Sciatic nerve (tissue), 2 donors: ENCODE measurements around the gene SYNDIG1. TPM values are rescaled to one million over a fixed set of nuclear protein-coding genes. Genes with fewer than 3 reads are reported as not detected.
"Not testable (repeated sequence)": the region's sequence is repeated elsewhere in the genome, so short reads cannot be mapped to it uniquely, and the experiment has no call there.

Source experiments
- ATAC-seq: fragments of 200-7000 bp; cut with Tn5 transposase; one replicate; pipeline ENCODE4 v1.9.1; 2020; ENCODE audit warnings: mild to moderate bottlenecking, moderate library complexity
- DNase-seq: peaks from one replicate; pipeline ENCODE4 v3.0.0-alpha.2; 2020; ENCODE audit warnings: low spot score
- intact Hi-C: fragments of 100-400 bp; cut with DNase I; formaldehyde crosslinking; loops from one replicate; pipeline ENCODE4 v1.14.2; 2022
- total RNA-seq: library from RNA; stranded (reverse); fragmentation: NEBNext Ultra II Directional; extraction: Animal tissue kit (Norgen Biotek cat#: 25700); gene quantifications from one replicate; pipeline ENCODE4 v1.2.1, GENCODE V29; 2021
- donor health status: DM: no; HTN: no; CAD: no.
- donor health status: DM: no; HTN: no; CAD: no.

Gene SYNDIG1
- total RNA-seq, 1 donor from 2014 or later: 17.9 TPM

DNA sequence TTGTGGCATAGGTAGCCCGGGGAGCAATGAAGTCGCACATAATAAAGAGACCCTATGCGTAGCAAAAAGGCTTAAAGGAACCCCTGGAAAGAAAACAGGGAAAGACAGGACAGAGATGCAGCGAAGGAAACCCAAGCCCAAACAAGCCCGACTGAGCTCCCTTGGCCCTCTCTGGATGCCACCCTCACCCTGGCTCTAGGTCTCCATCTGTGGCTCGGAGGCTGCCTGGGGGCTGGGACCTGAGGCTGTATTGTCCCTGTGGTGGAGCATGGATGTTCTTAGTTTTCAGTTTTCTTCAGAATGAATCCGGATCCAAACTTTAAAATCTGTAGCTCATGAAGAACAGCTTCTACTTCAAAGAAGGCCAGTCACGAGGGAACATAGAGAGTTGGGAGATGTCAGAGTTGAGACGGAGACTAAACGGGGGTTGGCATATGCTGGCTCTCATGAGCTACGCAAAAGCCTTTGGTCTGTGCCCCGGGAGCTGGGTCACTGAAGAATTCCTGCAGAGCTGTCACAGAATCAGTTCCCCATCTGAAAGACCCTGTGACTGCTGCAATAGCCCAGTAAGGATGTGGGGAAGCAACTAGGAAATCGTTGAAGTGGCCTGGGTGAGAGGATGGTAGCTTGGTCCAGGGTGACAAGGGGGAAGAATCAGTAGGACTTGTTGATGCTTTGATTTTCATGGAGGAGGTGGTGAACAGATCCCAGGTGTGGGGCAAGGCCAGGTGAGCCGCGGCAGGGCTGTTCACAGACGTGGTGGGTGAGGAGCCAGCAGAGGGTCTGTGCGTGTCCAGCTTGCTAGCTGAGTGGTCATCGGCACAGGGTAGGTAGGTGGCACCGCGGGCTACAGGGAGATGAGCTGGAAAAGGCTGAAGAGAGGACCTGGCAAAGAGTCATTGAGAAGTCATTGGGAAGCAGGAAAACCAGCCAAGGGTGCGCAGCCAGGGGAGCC lies 35.2 kb downstream of the SYNDIG1 start:
- no peak for DNase-seq
- ATAC-seq: no peak
- intact Hi-C loops: no loop called here

- ATAC-seq: no peak
- intact Hi-C loops: no loop called here
Measured at GRCh38 chr20:24506146-24506545, 36.7 kb downstream of the SYNDIG1 start.

DNA sequence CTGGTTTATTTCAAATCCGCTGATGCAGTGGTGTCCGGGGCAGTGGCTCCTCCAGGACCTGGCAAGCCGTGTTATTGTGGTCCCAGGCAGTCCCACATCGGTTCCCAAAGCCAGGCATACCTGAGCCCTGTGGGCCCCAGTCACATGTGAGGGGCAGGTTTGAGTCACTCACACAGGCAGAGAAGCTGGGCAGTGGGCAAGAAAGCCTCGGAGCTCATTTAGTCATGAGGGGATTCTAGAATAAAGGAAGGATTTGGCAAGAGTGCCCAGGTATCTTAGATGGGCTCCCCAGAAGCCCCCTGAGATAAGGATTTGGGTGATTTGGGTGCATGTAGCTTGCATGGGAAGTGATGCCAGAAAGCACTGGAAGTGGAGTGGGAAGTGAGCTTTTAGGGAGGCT lies 37.3 kb downstream of the SYNDIG1 start:
- intact Hi-C loops: no loop called here
- no peak for ATAC-seq

More at GRCh38 chr20:24506146-24506545, 36.7 kb downstream of the SYNDIG1 start:
- DNase-seq: no peak

DNA sequence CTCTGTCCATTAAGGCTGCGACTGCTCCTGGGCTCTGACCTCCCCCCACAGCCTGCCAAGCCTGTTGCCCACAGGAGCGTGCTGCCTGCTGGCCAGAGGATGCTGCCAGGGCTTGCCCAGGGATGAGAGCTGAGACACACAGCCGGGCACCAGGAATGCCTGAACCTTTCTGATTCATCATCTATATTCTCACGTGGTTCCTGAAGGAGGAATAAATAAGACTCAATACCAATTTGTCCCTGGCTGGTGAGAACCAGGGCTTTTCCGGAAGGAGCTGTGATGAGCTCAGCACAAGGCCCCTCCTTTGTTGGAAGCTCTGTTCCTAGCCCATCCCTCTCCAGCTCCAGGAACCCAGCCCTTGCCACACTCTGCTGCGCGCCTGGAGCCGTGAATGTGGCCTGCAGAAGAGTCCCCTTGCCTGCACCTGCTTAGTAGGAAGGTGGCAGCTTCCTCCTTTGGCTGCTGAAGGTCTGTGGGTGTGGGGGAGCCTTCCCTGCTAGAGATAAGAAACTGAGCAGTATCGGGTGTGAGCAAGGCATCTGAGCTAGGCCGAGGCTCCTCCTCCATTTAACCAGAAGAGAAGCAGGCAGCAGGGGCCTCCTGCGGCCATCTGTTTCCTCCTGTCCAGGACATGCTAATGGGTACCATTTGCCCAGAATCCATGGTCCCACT lies 37.9 kb downstream of the SYNDIG1 start:
- ATAC-seq (no peak), DNase-seq (no peak)
- intact Hi-C loops: no loop called here

More for the DNA sequence above, 37.3 kb downstream of the SYNDIG1 start:
- no peak for DNase-seq

DNA sequence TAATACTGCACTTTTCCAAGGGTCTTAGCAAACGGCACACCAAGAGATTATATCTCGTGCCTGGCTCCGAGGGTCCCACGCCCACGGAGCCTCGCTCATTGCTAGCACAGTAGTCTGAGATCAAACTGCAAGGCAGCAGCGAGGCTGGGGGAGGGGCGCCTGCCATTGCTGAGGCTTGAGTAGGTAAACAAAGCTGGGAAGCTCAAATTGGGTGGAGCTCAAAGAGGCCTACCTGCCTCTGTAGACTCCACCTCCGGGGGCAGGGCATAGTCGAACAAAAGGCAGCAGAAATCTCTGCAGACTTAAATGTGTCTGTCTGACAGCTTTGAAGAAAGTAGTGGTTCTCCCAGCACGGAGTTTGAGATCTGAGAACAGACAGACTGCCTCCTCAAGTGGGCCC lies 43.0 kb downstream of the SYNDIG1 start:
- DNase-seq, ATAC-seq, intact Hi-C loops: not testable (repeated sequence)

- intact Hi-C loops: no loop called here
- ATAC-seq (no peak), DNase-seq (no peak)
Measured at GRCh38 chr20:24518515-24518914, 49.1 kb downstream of the SYNDIG1 start.

GRCh38 chr20:24519476-24519875 lies 50.0 kb downstream of the SYNDIG1 start:
- intact Hi-C loops: no loop called here
- ATAC-seq: no peak
- DNase-seq: no peak

- ATAC-seq: no peak
Measured at GRCh38 chr20:24521032-24521431, 51.6 kb downstream of the SYNDIG1 start.

DNA sequence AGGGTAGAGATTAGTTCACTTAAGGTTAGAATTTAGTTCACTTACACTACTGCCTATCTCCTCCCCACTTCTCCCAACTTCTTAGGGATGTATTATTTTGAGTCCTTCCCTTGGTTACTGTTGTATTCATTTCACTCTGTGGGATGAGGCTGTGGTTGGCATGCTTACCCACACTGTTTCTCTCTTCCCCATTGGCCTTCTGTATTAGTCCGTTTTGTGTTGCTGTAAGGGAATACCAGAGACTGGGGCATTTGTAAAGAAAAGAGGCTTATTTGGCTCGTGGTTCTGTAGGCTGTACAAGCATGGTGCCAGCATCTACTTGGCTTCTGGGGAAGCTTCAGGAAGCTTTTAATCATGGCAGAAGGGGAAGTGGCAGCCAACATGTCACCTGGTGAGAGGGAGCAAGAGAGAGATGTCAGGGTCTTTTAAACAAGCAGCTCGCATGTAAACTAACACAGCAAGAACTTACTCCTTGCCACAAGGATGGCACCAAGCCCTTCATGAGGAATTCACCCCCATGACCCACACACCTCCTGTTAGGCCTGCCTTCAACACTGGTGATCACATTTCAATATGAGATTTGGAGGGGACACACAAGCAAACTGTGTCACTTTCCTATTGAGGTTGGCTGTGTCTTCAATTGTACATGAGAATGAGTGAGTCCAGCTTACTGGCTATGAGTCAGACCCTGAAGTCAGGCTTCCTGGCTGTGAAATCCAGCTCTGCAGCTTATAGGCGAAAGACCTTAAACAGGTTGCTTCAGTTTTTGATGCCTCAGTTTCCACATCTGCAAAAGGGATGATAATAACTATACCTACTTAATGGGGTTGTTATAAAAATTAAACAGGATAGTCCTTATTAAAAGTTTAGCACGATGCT lies 53.3 kb downstream of the SYNDIG1 start:
- ATAC-seq (no peak), DNase-seq (no peak)
- intact Hi-C loops: no loop called here

More at GRCh38 chr20:24521032-24521431, 51.6 kb downstream of the SYNDIG1 start:
- intact Hi-C loops: no loop called here
- DNase-seq: no peak

GRCh38 chr20:24523661-24524060 lies 54.2 kb downstream of the SYNDIG1 start:
- ATAC-seq: no peak
- intact Hi-C loops: no loop called here
- DNase-seq: no peak

- no peak for DNase-seq
- intact Hi-C loops: no loop called here
- ATAC-seq: no peak
Measured at GRCh38 chr20:24528583-24529368, 59.3 kb downstream of the SYNDIG1 start.

- ATAC-seq (no peak), DNase-seq (no peak)
- intact Hi-C loops: no loop called here
Measured at GRCh38 chr20:24529369-24529719, 59.9 kb downstream of the SYNDIG1 start.

- DNase-seq (no peak), ATAC-seq (no peak)
- intact Hi-C loops: no loop called here
Measured at GRCh38 chr20:24530131-24530680, 60.8 kb downstream of the SYNDIG1 start.

DNA sequence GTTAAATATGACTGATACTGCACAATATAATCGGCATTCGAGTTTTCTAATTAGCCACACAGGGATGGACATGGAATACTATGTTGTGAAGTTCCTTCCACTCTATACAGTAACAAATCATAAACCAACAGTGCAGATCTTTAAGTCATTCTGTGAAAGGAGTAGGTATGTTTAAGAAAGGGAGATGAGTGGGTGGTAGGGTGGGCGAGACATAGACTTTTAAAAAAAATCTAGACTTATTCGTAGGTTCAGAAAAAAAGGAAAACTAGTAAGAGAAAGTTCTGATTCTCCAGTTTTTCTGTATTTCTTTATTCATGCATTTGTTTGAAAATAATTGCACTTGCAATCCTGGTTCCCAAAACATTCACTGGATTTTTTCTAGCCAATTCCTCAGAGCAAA lies 61.8 kb downstream of the SYNDIG1 start:
- intact Hi-C loops: no loop called here
- ATAC-seq (no peak), DNase-seq (no peak)

GRCh38 chr20:24531631-24532419 lies 62.4 kb downstream of the SYNDIG1 start:
- DNase-seq (no peak), ATAC-seq (no peak)
- intact Hi-C loops: no loop called here

- intact Hi-C loops: no loop called here
- DNase-seq (no peak), ATAC-seq (no peak)
Measured at GRCh38 chr20:24533449-24533848, 64.0 kb downstream of the SYNDIG1 start.

- intact Hi-C loops: no loop called here
- DNase-seq: no peak
- peak; percentile 13 for ATAC-seq
Measured at GRCh38 chr20:24534282-24534681, 64.9 kb downstream of the SYNDIG1 start.
